ENCODE results near the gene ASXL3.

DNA sequence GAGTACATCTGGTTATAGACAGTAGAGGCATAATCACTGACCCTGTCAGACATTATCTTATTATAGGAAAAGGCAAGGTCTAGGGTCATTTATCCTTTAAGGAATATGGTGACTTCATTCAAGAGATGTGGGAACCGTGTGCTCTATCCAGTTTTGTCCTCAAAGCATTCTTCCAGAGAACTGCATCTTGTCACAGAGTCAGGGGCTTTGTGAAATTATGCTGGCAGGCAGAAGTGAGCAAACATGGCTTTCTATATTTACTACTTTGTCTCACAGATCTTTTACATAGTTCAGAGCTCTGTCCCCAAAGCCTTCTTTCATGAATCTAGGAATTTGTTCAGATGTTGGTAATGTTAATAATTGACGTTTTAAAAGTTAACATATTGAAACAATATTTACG is 177.4 kb downstream of the ASXL3 start:
- TF ChIP-seq CTCF (IDR thresholded peaks at IDR 0.05) (no peak), POLR2A (IDR thresholded peaks at IDR 0.05) (no peak)

Measured in adrenal gland (tissue), 5 donors.